ENCODE data around the gene ALDH1A1.

- TF ChIP-seq KLF7 (tag by site-specific recombination; IDR thresholded peaks at IDR 0.05; ENCODE audit: borderline replicate concordance) (no peak), CTCF (tag by site-specific recombination; IDR thresholded peaks at IDR 0.05) (no peak), REST (tag by site-specific recombination; IDR thresholded peaks at IDR 0.05) (no peak)
Observed at GRCh38 chr9:72874344-72874743, 78.5 kb downstream of the ALDH1A1 start.

All from HEK293 (cell line).